ENCODE results near the gene MED13L. TPM values are rescaled to one million over a fixed set of nuclear protein-coding genes. Genes with fewer than 3 reads are reported as not detected.

Gene MED13L
- total and polyA plus RNA-seq, 12 donors = 9.4 to 76.5 (median 64.2) TPM

DNA sequence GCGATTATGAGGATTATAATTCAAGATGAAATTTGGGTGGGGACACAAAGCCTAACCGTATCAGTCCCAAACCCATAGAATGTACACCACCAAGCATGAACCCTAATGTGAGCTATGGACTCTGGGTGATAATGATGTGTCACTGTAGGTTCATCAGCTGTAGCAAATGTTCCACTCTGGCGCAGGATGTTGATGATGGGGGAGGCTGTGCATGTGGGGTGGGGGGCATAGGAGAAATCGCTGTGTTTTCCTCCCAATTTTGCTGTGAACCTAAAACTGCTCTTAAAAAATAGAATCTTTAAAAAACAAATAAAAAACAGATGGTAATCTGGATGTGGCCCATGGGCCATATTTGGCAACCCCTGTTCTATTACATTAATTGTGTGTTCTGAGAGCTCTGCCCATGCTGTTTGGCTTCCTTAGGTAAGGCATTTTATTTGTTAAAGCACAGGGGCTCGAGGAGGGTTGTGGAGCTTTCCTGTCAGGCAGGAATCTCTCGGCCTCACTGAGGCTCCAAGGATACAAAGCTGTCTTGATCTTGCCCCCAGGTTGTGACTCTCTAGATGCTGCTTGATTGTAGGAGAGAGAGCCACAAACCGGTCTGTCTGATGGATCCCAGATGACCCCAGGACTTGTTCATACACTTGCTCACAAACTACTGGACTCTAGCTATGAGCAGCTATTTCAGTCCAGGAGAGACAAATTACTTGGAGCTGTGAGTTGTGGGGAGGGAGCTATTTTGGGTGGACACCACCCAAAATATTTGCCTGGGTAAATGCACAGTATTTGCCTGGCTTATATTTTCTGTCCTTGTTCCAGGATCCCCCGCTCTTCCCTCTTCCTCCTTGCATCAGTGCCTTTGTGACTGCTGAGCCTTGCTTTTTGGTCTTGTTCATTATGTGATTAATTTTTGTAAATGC is 340.2 kb downstream of the MED13L start:
- Histone ChIP-seq H3K4me3 (no peak overlapping the region), H3K27ac (no peak overlapping the region), H3K4me1 (no peaks in the 10 kb centered on the region), H3K27me3 (no peaks in the 10 kb centered on the region), H3K36me3 (no peaks in the 10 kb centered on the region), H3K9me3 (peaks cover 0 to 21% (median 10%) of the 10 kb centered on the region in 11 donors)
- DNase-seq = no peak
- no peak for TF ChIP-seq CTCF (IDR thresholded peaks at IDR 0.05)
- intact Hi-C loops (cut with DNase I) = no loop called here
- 65 to 90% methylated on average over 8 of the region's 8 CpGs for WGBS, 2 donors
- no peak for ATAC-seq

- DNase-seq (no peak), ATAC-seq (no peak)
- Histone ChIP-seq H3K36me3 (no peaks in the 10 kb centered on the region), H3K4me3 (no peak overlapping the region), H3K4me1 (no peaks in the 10 kb centered on the region), H3K27ac (no peak overlapping the region), H3K9me3 (peaks cover 0 to 17% (median 10%) of the 10 kb centered on the region in 11 donors), H3K27me3 (peaks cover 0 to 6% (median 0%) of the 10 kb centered on the region in 7 donors)
- WGBS, 2 donors = 84 to 96% methylated on average over 7 of the region's 7 CpGs
- no peak for TF ChIP-seq CTCF (IDR thresholded peaks at IDR 0.05)
- intact Hi-C loops (cut with DNase I) = no loop called here
Measured at GRCh38 chr12:115934877-115935276, 342.6 kb downstream of the MED13L start.

- ATAC-seq (no peak), DNase-seq (no peak)
- intact Hi-C loops (cut with DNase I) = no loop called here
- Histone ChIP-seq H3K4me1 (no peaks in the 10 kb centered on the region), H3K27me3 (peaks cover 0 to 6% (median 0%) of the 10 kb centered on the region in 7 donors), H3K27ac (no peak overlapping the region), H3K4me3 (no peak overlapping the region), H3K9me3 (peaks cover 0 to 10% (median 7%) of the 10 kb centered on the region in 11 donors), H3K36me3 (no peaks in the 10 kb centered on the region)
- no peak for TF ChIP-seq CTCF (IDR thresholded peaks at IDR 0.05)
- 51 to 53% methylated on average over 3 of the region's 3 CpGs for WGBS, 2 donors
Measured at GRCh38 chr12:115934046-115934445, 343.4 kb downstream of the MED13L start.

- Histone ChIP-seq H3K4me1 (no peaks in the 10 kb centered on the region), H3K27ac (no peak overlapping the region), H3K4me3 (no peak overlapping the region), H3K27me3 (peaks cover 0 to 6% (median 0%) of the 10 kb centered on the region in 7 donors), H3K36me3 (no peaks in the 10 kb centered on the region), H3K9me3 (no peaks in the 10 kb centered on the region)
- no peak for TF ChIP-seq CTCF (IDR thresholded peaks at IDR 0.05)
- no peak for DNase-seq
- ATAC-seq = no peak
- intact Hi-C loops (cut with DNase I) = no loop called here
- WGBS, 2 donors = 0 to 22% methylated on average over 1 of the region's 1 CpG
Measured at GRCh38 chr12:115932066-115932465, 345.4 kb downstream of the MED13L start.

All from heart right ventricle (tissue), 16 donors.